Panc1 (cell line): Measurements from ENCODE around the gene RGS9. TPM values are rescaled to one million over a fixed set of nuclear protein-coding genes. Genes with fewer than 3 reads are reported as not detected.

Source experiments
- ATAC-seq: fragments of 200-7000 bp; cut with Tn5 transposase; 2 replicates; pipeline ENCODE4 v1.9.1; 2020; ENCODE audit warnings: mild to moderate bottlenecking, moderate library complexity
- BruUV-seq: library from RNA; stranded (reverse); fragments of 400-500 nt; replicated peaks from 2 replicates; lab custom pipeline; 2021; lab: Mats Ljungman, UMichigan
- CTCF ChIA-PET: fragments of 300-600 bp; sonication (Branson Sonifier 250); formaldehyde crosslinking; loops from one replicate; lab custom pipeline; 2022; ENCODE audit warnings: antibody characterized with exemption; lab: Charles Lee
- POLR2A ChIA-PET: fragments of 300-600 bp; sonication (Branson Sonifier 250); formaldehyde crosslinking; loops from one replicate; lab custom pipeline; 2022; ENCODE audit warnings: antibody characterized with exemption; lab: Charles Lee
- DNase-seq: peaks from one replicate; pipeline ENCODE4 v3.0.0-alpha.2; 2010; ENCODE audit warnings: low read depth, low spot score
- H3K27ac ChIP-seq: 2 replicates; pipeline ENCODE4 v1.5.1; 2011; ENCODE audit warnings: mild to moderate bottlenecking, low read length, inconsistent platforms
- H3K27me3 ChIP-seq: fragments of 200-500 bp; sonication (Bioruptor generic); 2 replicates; pipeline ENCODE4 v1.6.0; 2014; ENCODE audit warnings: low read length, inconsistent platforms; ENCODE audit not compliant: control insufficient read depth, insufficient read depth
- H3K36me3 ChIP-seq: fragments of 200-500 bp; sonication (Bioruptor generic); 2 replicates; pipeline ENCODE4 v1.5.1; 2014; ENCODE audit warnings: inconsistent platforms, mild to moderate bottlenecking, low read length, moderate library complexity; ENCODE audit not compliant: control insufficient read depth, insufficient read depth
- H3K4me1 ChIP-seq: 2 replicates; pipeline ENCODE4 v1.5.1; 2011; ENCODE audit warnings: inconsistent platforms, mild to moderate bottlenecking, low read length, moderate library complexity; ENCODE audit not compliant: control insufficient read depth, insufficient read depth
- H3K4me3 ChIP-seq, 2 experiments: 2 replicates each; pipeline ENCODE4 v1.5.1; 2011 to 2012; ENCODE audit warnings: low read depth in 2 of 2, low read length in 2 of 2, mild to moderate bottlenecking in 2 of 2, inconsistent platforms in 1 of 2, moderate library complexity in 1 of 2
- H3K9me3 ChIP-seq: fragments of 200-500 bp; sonication (Bioruptor generic); 2 replicates; pipeline ENCODE4 v1.5.1; 2014; ENCODE audit warnings: low read depth, mild to moderate bottlenecking, inconsistent platforms, low read length, moderate library complexity; ENCODE audit not compliant: control insufficient read depth, insufficient read depth
- POLR2AphosphoS5 ChIP-seq: IDR thresholded peaks from 2 replicates; pipeline ENCODE4 v1.6.1; 2012; ENCODE audit warnings: mild to moderate bottlenecking, low read depth, low read length, moderate library complexity
- SIN3A ChIP-seq: IDR thresholded peaks from 2 replicates; pipeline ENCODE4 v1.6.1; 2012; ENCODE audit warnings: low read depth, mild to moderate bottlenecking, low read length, moderate library complexity, borderline replicate concordance; ENCODE audit not compliant: insufficient read depth
- TCF7L2 ChIP-seq: IDR thresholded peaks from 2 replicates; pipeline ENCODE4 v1.6.1; 2011; ENCODE audit warnings: mild to moderate bottlenecking, low read depth, low read length, inconsistent platforms
- in situ Hi-C: cut with HindIII; loops from 2 replicates; pipeline ENCODE4 v1.10.0; 2016; ENCODE audit warnings: low sequenced_read_pairs, low pct_unique_long_range_greater_than_20kb
- intact Hi-C: fragments of 100-400 bp; cut with micrococcal nuclease; formaldehyde crosslinking; loops from one replicate; pipeline ENCODE4 v1.10.0; 2022; ENCODE audit not compliant: unreplicated experiment
- total RNA-seq: library from RNA; stranded (reverse); gene quantifications from one replicate; pipeline ENCODE4 v1.2.1, GENCODE V29; 2021; ENCODE audit not compliant: unreplicated experiment
- TF ChIP-seq, protein P1 (sequence below): fragments of 450-650 bp; IDR thresholded peaks from 2 replicates; pipeline ENCODE4 v1.5.1; 2017; ENCODE audit warnings: mild to moderate bottlenecking
- TF ChIP-seq, protein P2 (sequence below), 2 experiments: IDR thresholded peaks; 2 replicates each; pipeline ENCODE4 v1.6.1; 2011 to 2012; ENCODE audit warnings: low read depth in 2 of 2, control low read depth in 1 of 2, low read length in 1 of 2, mild to moderate bottlenecking in 1 of 2, moderate library complexity in 1 of 2; ENCODE audit not compliant: insufficient read depth in 1 of 2

Gene RGS9
- total RNA-seq, 1 experiment from 2014 or later = 3.3 TPM

DNA sequence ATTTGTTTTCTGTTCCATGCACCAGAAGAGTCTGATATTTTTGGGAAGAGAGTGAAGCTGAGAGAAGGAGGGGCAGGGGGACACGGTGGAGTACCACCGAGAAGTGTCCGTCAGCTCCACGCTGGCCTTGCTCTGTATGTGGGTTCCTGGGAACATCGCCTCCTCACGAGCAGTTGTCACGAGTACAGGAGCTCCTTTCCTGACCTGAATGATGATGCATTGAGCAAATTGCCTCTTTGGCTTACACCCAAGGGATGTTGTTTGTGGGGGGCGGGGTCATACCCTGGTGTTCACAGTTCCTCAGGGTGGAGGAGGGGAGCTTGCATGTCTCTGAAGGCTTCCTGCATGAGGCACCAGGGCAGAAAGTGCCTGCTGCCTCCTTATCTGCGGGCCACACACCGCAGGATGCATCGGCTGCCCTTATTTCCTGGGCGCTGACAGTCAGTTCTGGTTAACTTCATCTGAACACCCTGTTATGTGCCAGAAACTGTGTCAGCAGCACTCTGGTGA lies 36.2 kb downstream of the RGS9 start:
- CTCF ChIA-PET = no interaction called here
- ATAC-seq (0 out of 2 replicates have a peak, but pooled peaks have one; percentile 17), DNase-seq (no peak)
- H3K27ac ChIP-seq = no peak overlapping the region
- TF ChIP-seq, protein P1, sequence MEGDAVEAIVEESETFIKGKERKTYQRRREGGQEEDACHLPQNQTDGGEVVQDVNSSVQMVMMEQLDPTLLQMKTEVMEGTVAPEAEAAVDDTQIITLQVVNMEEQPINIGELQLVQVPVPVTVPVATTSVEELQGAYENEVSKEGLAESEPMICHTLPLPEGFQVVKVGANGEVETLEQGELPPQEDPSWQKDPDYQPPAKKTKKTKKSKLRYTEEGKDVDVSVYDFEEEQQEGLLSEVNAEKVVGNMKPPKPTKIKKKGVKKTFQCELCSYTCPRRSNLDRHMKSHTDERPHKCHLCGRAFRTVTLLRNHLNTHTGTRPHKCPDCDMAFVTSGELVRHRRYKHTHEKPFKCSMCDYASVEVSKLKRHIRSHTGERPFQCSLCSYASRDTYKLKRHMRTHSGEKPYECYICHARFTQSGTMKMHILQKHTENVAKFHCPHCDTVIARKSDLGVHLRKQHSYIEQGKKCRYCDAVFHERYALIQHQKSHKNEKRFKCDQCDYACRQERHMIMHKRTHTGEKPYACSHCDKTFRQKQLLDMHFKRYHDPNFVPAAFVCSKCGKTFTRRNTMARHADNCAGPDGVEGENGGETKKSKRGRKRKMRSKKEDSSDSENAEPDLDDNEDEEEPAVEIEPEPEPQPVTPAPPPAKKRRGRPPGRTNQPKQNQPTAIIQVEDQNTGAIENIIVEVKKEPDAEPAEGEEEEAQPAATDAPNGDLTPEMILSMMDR = no peak
- TF ChIP-seq, protein P2, sequence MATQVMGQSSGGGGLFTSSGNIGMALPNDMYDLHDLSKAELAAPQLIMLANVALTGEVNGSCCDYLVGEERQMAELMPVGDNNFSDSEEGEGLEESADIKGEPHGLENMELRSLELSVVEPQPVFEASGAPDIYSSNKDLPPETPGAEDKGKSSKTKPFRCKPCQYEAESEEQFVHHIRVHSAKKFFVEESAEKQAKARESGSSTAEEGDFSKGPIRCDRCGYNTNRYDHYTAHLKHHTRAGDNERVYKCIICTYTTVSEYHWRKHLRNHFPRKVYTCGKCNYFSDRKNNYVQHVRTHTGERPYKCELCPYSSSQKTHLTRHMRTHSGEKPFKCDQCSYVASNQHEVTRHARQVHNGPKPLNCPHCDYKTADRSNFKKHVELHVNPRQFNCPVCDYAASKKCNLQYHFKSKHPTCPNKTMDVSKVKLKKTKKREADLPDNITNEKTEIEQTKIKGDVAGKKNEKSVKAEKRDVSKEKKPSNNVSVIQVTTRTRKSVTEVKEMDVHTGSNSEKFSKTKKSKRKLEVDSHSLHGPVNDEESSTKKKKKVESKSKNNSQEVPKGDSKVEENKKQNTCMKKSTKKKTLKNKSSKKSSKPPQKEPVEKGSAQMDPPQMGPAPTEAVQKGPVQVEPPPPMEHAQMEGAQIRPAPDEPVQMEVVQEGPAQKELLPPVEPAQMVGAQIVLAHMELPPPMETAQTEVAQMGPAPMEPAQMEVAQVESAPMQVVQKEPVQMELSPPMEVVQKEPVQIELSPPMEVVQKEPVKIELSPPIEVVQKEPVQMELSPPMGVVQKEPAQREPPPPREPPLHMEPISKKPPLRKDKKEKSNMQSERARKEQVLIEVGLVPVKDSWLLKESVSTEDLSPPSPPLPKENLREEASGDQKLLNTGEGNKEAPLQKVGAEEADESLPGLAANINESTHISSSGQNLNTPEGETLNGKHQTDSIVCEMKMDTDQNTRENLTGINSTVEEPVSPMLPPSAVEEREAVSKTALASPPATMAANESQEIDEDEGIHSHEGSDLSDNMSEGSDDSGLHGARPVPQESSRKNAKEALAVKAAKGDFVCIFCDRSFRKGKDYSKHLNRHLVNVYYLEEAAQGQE (IDR thresholded peaks at IDR 0.05; ENCODE audit: insufficient read depth in 1 of 2, low read depth in 2 of 2, low read length in 1 of 2) = no peak
- TF ChIP-seq SIN3A (no peak), TCF7L2 (no peak)
- in situ Hi-C loops (no loop called here), intact Hi-C loops (no loop called here)
- no TSS peak for BruUV-seq
- H3K4me1 ChIP-seq = no peaks in the 10 kb centered on the region
- H3K4me3 ChIP-seq = no peak overlapping the region
- POLR2A ChIA-PET = no interaction called here
- no peaks in the 10 kb centered on the region for H3K36me3 ChIP-seq
- H3K9me3 ChIP-seq = no peaks in the 10 kb centered on the region
- H3K27me3 ChIP-seq = no peaks in the 10 kb centered on the region

DNA sequence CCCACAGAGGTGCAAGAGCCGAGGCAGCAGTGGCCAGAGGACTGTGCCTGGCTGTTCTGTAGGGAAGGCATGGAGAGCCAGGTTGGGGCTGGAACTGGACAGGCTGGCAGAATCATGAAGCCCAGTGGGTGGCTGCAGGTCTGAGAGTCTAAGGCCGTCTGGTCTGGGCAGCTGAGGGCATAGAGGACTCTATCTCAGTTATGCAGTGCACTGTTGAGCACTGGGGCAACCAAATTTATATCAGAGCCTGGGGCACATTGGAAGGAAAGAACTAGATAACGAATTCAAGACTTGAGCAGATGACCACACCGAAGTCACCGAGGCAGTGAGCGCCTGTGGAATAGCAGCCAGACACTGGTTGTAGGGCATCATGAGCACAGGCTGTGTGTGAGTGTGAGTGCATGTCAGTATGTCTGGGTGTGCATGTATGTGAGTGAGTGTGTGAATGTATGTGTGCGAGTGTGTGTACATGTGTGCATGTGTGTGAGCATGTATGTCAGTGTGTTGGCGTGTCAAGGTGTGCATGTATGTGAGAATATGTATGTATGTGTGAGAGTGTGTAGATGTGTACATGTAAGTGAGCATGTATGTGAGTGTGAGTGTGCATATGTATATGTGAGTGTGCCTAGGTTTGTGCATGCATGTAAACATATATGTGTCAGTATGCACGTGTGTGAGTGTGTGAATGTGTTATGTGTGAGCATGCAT lies 37.0 kb downstream of the RGS9 start:
- DNase-seq (no peak), ATAC-seq (no peak)
- TF ChIP-seq, protein P1 = no peak
- TF ChIP-seq POLR2AphosphoS5 = no peak
- no peak for TF ChIP-seq SIN3A
- TF ChIP-seq TCF7L2 = no peak
- TF ChIP-seq, protein P2 (IDR thresholded peaks at IDR 0.05; ENCODE audit: insufficient read depth in 1 of 2, low read depth in 2 of 2, low read length in 1 of 2) = no peak
- H3K9me3 ChIP-seq = no peaks in the 10 kb centered on the region
- ChIA-PET CTCF (no interaction called here), POLR2A (no interaction called here)
- no peaks in the 10 kb centered on the region for H3K36me3 ChIP-seq
- H3K27ac ChIP-seq = no peak overlapping the region
- no peaks in the 10 kb centered on the region for H3K27me3 ChIP-seq
- H3K4me3 ChIP-seq = no peak overlapping the region
- intact Hi-C loops = no loop called here
- no peaks in the 10 kb centered on the region for H3K4me1 ChIP-seq
- in situ Hi-C loops = no loop called here
- no TSS peak for BruUV-seq
